Sigmoid colon (tissue), 7 donors: ENCODE data around the gene CPN1. TPM values are rescaled to one million over a fixed set of nuclear protein-coding genes. Genes with fewer than 3 reads are reported as not detected.

Experiments used
- DNase-seq: peaks from one replicate; pipeline ENCODE4 v3.0.0-alpha.2; 2019
- H3K27ac ChIP-seq, 4 donors: fragments of 200-600 bp; sonication (generic); one replicate each; pipeline ENCODE4 v1.5.1; 2016 to 2019; ENCODE audit warnings: mild to moderate bottlenecking in 1 of 4
- H3K27me3 ChIP-seq, 3 donors: fragments of 200-600 bp; sonication (generic); one replicate each; pipeline ENCODE4 v1.5.1; 2019; ENCODE audit warnings: mild to moderate bottlenecking in 1 of 3
- H3K36me3 ChIP-seq, 4 donors: fragments of 200-600 bp; sonication (generic); one replicate each; pipeline ENCODE4 v1.5.1; 2016 to 2019
- H3K4me1 ChIP-seq, 4 donors: fragments of 200-600 bp; sonication (generic); one replicate each; pipeline ENCODE4 v1.5.1; 2017 to 2019
- H3K4me3 ChIP-seq, 4 donors: fragments of 200-600 bp; sonication (generic); one replicate each; pipeline ENCODE4 v1.5.1; 2017 to 2019; ENCODE audit warnings: mild to moderate bottlenecking in 2 of 4, moderate library complexity in 1 of 4
- H3K9me3 ChIP-seq, 4 donors: fragments of 200-600 bp in 3 of 4; sonication (generic) in 3 of 4; one replicate each; pipeline versions ENCODE4 v1.5.1 to v1.6.1; 2013 to 2019
- EP300 ChIP-seq, 4 donors: sonication (generic); formaldehyde crosslinking; IDR thresholded peaks; one replicate each; pipeline ENCODE4 v1.6.1; 2017; ENCODE audit warnings: antibody characterized with exemption in 4 of 4
- POLR2A ChIP-seq, 2 donors: fragments of 450-650 bp; IDR thresholded peaks; one replicate each; pipeline ENCODE4 v1.6.1; 2016; ENCODE audit warnings: antibody characterized with exemption in 2 of 2, mild to moderate bottlenecking in 2 of 2, moderate library complexity in 2 of 2
- POLR2AphosphoS5 ChIP-seq, 4 donors: sonication (generic); formaldehyde crosslinking; IDR thresholded peaks; one replicate each; pipeline ENCODE4 v1.6.1; 2017; ENCODE audit warnings: antibody characterized with exemption in 4 of 4
- whole genome bisulfite sequencing, 2 donors: extraction: QIAGEN DNeasy Blood & Tissue Kit; methylation state at CpG; one replicate each; pipeline ENCODE4 v1.1.7; 2013; 5-methylcytosine and 5-hydroxymethylcytosine counted together
- intact Hi-C: fragments of 100-400 bp; cut with DNase I; formaldehyde crosslinking; loops from one replicate; pipeline ENCODE4 v1.15.1; 2023
- polyA plus RNA-seq, 3 donors: library from polyadenylated mRNA; stranded (reverse); fragments of 200-250 nt; gene quantifications; one replicate each; pipeline ENCODE4 v1.2.3, GENCODE V29; 2013
- total RNA-seq, 4 donors: library from RNA; depleted of rRNA; stranded (reverse); fragments of >200 nt; gene quantifications; one replicate each; pipeline ENCODE4 v1.1.0, GENCODE V29; 2016
- TF ChIP-seq, protein P1 (sequence below), 4 experiments: fragments of 450-650 bp in 3 of 4; fragments of 200-600 bp in 1 of 4; IDR thresholded peaks; one replicate each; pipeline ENCODE4 v1.5.1; 2016 to 2019; ENCODE audit warnings: antibody characterized with exemption in 4 of 4, mild to moderate bottlenecking in 3 of 4, moderate library complexity in 2 of 4
- donor health status: healthy with polysubstance abuse.
- donor health status: Bipolar disorder and iron deficiency.
- donor health status: healthy.

The CPN1 gene
- total and polyA plus RNA-seq, 7 donors: 0.60 TPM; not detected in 6

DNA sequence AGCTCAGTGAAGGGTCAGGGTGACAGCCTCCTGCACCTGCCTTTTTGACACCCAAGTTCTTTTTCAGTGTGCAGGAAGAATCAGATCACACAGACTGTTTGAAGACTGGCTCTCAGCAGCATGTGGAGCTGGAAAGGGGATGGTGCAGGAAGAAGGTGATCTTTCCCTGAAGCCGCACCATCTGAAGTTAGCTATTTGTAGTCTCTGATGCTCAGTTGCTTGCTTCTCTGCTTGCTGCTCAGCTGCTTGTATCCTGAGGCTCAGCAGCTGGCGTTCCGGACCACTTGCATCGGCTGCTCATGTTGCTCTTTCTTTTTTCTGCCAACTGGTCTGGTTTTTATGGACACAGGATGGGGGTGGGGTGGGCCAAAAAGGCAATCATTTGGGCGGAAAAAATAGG is 56.1 kb downstream of the CPN1 start:
- Histone ChIP-seq H3K27me3 (no peaks in the 10 kb centered on the region), H3K4me1 (no peaks in the 10 kb centered on the region), H3K4me3 (no peak overlapping the region), H3K9me3 (peaks cover 0 to 8% (median 0%) of the 10 kb centered on the region in 4 donors), H3K27ac (no peak overlapping the region), H3K36me3 (no peaks in the 10 kb centered on the region)
- TF ChIP-seq EP300 (IDR thresholded peaks at IDR 0.05) (no peak), POLR2AphosphoS5 (IDR thresholded peaks at IDR 0.05) (no peak), POLR2A (IDR thresholded peaks at IDR 0.05) (no peak)
- TF ChIP-seq, protein P1, sequence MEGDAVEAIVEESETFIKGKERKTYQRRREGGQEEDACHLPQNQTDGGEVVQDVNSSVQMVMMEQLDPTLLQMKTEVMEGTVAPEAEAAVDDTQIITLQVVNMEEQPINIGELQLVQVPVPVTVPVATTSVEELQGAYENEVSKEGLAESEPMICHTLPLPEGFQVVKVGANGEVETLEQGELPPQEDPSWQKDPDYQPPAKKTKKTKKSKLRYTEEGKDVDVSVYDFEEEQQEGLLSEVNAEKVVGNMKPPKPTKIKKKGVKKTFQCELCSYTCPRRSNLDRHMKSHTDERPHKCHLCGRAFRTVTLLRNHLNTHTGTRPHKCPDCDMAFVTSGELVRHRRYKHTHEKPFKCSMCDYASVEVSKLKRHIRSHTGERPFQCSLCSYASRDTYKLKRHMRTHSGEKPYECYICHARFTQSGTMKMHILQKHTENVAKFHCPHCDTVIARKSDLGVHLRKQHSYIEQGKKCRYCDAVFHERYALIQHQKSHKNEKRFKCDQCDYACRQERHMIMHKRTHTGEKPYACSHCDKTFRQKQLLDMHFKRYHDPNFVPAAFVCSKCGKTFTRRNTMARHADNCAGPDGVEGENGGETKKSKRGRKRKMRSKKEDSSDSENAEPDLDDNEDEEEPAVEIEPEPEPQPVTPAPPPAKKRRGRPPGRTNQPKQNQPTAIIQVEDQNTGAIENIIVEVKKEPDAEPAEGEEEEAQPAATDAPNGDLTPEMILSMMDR (IDR thresholded peaks at IDR 0.05): no peak
- intact Hi-C loops: no loop called here
- WGBS, 2 donors: 79 to 86% methylated on average over 5 of the region's 5 CpGs
- no peak for DNase-seq

DNA sequence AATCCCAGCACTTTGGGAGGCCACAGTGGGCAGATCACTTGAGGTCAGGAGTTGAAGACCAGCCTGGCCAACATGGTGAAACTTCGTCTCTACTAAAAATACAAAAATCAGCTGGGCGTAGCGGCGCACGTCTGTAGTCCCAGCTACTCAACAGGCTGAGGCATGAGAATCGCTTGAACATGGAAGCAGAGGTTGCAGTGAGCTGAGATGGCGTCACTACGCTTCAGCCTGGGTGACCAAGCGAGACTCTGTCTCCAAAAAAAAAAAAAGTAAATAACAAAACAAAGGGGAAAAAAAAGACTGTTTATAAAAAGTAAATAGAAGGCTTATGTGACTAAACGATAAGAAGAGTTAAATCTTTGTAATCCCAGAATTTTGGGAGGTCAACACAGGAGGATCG is 56.9 kb downstream of the CPN1 start:
- H3K4me1 ChIP-seq: no peaks in the 10 kb centered on the region
- no peak for DNase-seq
- peaks cover 0 to 8% (median 0%) of the 10 kb centered on the region in 4 donors for H3K9me3 ChIP-seq
- H3K27ac ChIP-seq: no peak overlapping the region
- no peaks in the 10 kb centered on the region for H3K27me3 ChIP-seq
- TF ChIP-seq POLR2AphosphoS5 (IDR thresholded peaks at IDR 0.05) (no peak), EP300 (IDR thresholded peaks at IDR 0.05) (no peak), POLR2A (IDR thresholded peaks at IDR 0.05) (no peak)
- TF ChIP-seq, protein P1 (IDR thresholded peaks at IDR 0.05): no peak
- intact Hi-C loops: no loop called here
- no peak overlapping the region for H3K4me3 ChIP-seq
- WGBS, 2 donors: 83 to 87% methylated on average over 11 of the region's 11 CpGs
- H3K36me3 ChIP-seq: no peaks in the 10 kb centered on the region

DNA sequence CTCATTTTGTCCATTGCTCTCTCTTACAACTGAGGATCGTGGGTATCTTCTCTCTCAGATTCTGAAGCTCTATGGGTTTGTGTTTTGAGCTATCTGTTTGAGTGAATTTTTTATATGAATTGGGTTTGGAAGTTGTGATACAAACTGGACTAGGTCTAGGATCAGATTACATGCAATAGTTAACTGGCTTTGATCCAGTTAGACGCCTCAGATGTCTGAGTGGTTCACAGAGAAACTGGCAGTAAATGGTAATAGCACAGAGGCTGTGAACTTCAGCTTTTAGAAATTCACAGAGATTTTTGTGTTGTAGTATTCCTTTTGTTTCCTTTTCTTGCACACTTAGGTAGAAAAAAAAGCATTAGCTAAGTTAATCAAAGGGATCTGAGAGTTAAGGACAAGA is 59.3 kb downstream of the CPN1 start:
- no peak for DNase-seq
- no peaks in the 10 kb centered on the region for H3K9me3 ChIP-seq
- TF ChIP-seq EP300 (IDR thresholded peaks at IDR 0.05) (no peak), POLR2A (IDR thresholded peaks at IDR 0.05) (no peak), POLR2AphosphoS5 (IDR thresholded peaks at IDR 0.05) (no peak)
- TF ChIP-seq, protein P1 (IDR thresholded peaks at IDR 0.05): no peak
- H3K4me3 ChIP-seq: no peak overlapping the region
- no peaks in the 10 kb centered on the region for H3K27me3 ChIP-seq
- H3K27ac ChIP-seq: no peak overlapping the region
- 54 to 70% methylated on average over 2 of the region's 2 CpGs for WGBS, 2 donors
- H3K36me3 ChIP-seq: no peaks in the 10 kb centered on the region
- H3K4me1 ChIP-seq: no peaks in the 10 kb centered on the region
- intact Hi-C loops: no loop called here

DNA sequence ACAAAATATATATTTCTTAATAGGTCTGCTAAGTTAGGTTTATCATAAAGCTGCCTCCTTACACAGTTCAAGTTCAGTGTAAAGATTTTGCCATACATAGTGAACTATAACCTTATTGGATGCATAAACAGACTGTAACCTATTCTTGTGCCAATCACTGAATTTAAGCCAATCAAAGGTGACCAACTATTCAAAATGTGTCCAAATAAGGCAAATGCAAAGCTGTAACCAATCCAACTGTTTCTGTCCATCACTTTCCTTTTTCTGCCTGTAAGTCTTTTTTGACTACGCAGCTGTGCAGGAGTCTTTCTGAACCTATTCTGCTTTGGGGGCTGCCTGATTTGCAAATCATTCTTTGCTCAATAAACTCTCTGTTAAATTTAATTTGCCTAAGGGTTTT is 60.3 kb downstream of the CPN1 start:
- Histone ChIP-seq H3K36me3 (no peaks in the 10 kb centered on the region), H3K9me3 (no peaks in the 10 kb centered on the region), H3K4me3 (no peak overlapping the region), H3K27me3 (no peaks in the 10 kb centered on the region), H3K27ac (no peak overlapping the region), H3K4me1 (no peaks in the 10 kb centered on the region)
- intact Hi-C loops: no loop called here
- 74 to 92% methylated on average over 1 of the region's 1 CpG for WGBS, 2 donors
- no peak for DNase-seq
- TF ChIP-seq, protein P1 (IDR thresholded peaks at IDR 0.05): no peak
- TF ChIP-seq POLR2A (IDR thresholded peaks at IDR 0.05): no peak
- TF ChIP-seq POLR2AphosphoS5 (IDR thresholded peaks at IDR 0.05): no peak
- TF ChIP-seq EP300 (IDR thresholded peaks at IDR 0.05): no peak

DNA sequence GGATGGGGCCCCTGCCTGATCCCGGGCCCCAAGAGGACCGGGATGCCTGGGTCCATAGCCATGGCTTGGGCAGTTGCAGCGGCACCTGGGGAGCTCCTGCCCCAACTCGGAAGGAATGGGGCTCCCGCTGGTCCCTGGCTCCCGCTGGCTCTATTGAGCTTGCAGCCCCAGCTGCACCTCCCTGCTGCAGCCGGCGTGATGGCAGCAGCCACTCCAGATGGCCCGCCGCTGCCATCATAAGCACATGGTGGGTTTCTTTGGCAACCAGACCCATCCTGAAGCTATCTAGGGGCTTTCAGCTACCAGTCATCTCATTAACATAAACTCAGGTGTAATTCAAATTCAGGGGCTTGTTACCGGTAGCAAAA is 60.8 kb downstream of the CPN1 start:
- TF ChIP-seq POLR2AphosphoS5 (IDR thresholded peaks at IDR 0.05): no peak
- TF ChIP-seq POLR2A (IDR thresholded peaks at IDR 0.05): no peak
- no peak for TF ChIP-seq EP300 (IDR thresholded peaks at IDR 0.05)
- TF ChIP-seq, protein P1 (IDR thresholded peaks at IDR 0.05): no peak
- Histone ChIP-seq H3K27ac (no peak overlapping the region), H3K4me3 (no peak overlapping the region), H3K4me1 (no peaks in the 10 kb centered on the region), H3K36me3 (no peaks in the 10 kb centered on the region), H3K9me3 (no peaks in the 10 kb centered on the region), H3K27me3 (no peaks in the 10 kb centered on the region)
- intact Hi-C loops: no loop called here
- WGBS, 2 donors: 74 to 79% methylated on average over 11 of the region's 11 CpGs
- DNase-seq: no peak
